DND-41 (cell line): ENCODE measurements around the gene ELOVL5.

ENCODE experiments used
- EZH2 ChIP-seq: IDR thresholded peaks from 3 replicates; pipeline ENCODE4 v1.6.1; 2012; ENCODE audit warnings: borderline replicate concordance, low read depth, mild to moderate bottlenecking, moderate library complexity, low read length, inconsistent platforms; ENCODE audit not compliant: severe bottlenecking
- TF ChIP-seq, protein P1 (sequence below): IDR thresholded peaks from 2 replicates; pipeline ENCODE4 v1.5.1; 2012; ENCODE audit warnings: borderline replicate concordance, low read length, moderate library complexity, mild to moderate bottlenecking; ENCODE audit not compliant: poor library complexity, severe bottlenecking; ENCODE audit errors: extremely low read depth

- no peak for TF ChIP-seq EZH2
- TF ChIP-seq, protein P1, sequence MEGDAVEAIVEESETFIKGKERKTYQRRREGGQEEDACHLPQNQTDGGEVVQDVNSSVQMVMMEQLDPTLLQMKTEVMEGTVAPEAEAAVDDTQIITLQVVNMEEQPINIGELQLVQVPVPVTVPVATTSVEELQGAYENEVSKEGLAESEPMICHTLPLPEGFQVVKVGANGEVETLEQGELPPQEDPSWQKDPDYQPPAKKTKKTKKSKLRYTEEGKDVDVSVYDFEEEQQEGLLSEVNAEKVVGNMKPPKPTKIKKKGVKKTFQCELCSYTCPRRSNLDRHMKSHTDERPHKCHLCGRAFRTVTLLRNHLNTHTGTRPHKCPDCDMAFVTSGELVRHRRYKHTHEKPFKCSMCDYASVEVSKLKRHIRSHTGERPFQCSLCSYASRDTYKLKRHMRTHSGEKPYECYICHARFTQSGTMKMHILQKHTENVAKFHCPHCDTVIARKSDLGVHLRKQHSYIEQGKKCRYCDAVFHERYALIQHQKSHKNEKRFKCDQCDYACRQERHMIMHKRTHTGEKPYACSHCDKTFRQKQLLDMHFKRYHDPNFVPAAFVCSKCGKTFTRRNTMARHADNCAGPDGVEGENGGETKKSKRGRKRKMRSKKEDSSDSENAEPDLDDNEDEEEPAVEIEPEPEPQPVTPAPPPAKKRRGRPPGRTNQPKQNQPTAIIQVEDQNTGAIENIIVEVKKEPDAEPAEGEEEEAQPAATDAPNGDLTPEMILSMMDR, result no peak
Observed at GRCh38 chr6:53280207-53280606, 68.5 kb downstream of the ELOVL5 start.
